ENCODE data around the gene KCNS1.
"Not testable (repeated sequence)": the region's sequence is repeated elsewhere in the genome, so short reads cannot be mapped to it uniquely, and the experiment has no call there.

Gene KCNS1

DNA sequence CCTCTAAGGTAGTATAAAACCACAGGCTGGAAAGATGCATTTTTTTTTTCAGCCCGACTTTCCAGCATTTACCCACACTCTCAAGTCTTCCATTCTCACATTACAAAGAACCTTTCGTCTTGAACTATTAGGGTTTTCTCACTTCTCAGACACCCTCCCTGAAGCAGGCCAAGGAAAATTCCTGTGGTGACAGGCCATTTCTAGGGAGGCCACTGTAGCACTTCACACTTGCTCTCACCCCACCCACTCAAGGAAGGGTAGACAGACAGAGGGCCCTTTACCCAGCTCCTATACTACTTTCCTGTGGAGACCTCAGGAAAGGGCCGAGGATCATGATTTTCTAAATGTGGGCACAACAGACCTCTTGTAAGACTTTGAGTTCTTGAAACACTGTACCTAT lies 27.7 kb downstream of the KCNS1 start:
- DNase-seq, result no peak

DNA sequence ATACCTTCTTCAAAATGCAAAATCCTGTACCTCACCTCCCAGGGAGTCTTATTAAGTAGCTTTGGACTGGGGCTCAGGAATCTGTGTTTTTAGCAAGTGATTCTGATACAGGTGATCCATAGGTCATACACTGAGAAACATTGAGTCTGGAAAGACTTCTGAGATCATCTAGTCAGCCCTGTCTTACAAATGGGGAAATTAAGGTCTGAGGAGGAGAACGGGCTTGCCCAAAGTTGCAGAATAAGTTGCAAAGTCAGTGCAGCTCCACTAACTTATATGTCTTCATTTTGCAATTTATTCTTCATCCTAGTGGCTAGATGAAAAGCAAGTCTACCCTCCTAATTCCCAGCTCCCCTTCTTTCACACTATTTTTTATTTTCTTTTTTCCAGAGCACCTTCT lies 28.9 kb downstream of the KCNS1 start:
- no peak for DNase-seq

DNA sequence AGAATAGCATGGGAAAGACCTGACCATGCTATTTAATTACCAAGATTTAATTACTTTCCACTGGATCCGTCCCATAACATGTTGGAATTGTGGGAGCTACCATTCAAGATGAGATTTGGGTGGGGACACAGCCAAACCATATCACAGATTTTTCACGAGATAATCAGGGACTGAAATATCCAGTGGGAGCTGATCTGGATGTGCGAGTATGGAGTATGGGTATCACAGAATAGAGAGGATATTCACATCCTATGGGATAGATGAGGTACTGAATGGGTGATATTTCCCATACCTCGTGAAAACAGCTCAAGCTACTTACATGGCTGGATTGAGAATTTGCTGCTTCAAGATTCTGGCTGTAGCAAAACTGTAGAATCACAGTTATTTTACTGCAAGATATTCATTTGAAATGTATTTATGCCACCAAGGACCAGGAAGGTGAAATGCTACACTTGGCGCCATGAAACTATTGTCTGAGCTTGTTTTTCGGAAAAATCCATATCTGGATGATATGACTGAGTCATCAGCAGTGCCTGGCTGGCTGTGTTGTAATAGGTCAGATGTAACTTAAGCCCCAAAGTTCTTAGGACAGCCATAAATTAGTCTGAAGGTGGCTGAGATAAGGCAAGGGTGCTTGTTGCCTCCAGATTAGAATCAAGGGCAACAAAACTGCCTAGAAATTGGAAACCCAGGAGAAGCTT lies 29.8 kb downstream of the KCNS1 start:
- DNase-seq, result no peak

DNA sequence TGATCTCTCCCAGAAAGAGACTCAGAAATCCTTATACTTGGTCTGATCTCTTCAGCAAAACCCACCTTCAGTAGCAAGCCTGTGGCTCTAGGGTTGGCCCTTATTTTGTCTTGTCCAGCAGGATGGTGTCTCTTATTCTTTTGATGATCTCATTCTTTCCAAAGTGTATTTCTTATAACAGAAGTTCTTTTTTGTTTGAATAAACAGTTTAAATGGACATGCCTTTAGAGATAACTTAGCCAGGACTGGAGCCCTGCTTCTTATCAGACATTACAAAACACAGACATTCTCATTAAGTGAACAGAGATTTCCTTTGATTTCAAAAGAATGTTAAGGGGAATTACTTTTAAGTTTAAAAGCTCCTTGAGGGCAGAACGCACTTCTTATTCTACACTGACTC lies 31.7 kb downstream of the KCNS1 start:
- no peak for DNase-seq

DNA sequence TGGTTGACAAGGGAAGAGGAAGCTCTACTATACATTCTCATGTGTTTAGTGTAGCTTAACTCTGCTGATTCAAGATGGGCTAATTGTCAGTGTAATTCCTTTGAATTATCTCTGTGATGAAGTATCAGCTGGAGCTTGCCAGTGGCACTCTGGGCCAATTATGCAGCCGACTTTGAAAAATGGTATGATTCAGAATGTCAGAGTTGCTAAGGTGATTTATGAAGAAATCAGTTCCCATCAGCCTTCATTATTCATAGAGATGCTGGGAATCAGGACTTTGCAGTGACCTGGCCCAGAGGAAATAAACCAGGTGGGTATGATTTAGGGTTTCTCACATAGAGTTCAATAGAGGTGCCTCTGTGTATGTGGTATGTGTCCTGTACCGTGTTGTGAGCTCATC lies 33.4 kb downstream of the KCNS1 start:
- DNase-seq, result peak; percentile 21

DNA sequence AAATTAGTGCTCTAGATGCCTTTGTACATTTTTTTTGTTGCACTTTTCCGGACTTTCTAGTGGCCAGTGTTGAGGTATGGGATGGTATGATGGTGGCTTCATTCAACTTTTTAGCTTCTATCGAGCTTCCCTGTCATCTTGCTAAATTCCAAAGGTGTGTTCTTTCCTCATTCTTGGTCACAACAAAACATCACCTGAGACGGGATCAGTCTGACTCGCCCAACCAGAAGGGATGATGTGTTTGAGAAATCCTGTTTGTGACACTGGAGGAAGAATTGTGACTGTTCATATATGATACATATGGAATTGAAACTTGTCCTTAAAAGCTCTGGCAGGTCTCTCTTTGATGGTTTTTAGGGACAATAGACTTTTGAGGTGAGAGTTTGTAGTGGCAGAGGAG lies 33.8 kb downstream of the KCNS1 start:
- DNase-seq, result no peak

DNA sequence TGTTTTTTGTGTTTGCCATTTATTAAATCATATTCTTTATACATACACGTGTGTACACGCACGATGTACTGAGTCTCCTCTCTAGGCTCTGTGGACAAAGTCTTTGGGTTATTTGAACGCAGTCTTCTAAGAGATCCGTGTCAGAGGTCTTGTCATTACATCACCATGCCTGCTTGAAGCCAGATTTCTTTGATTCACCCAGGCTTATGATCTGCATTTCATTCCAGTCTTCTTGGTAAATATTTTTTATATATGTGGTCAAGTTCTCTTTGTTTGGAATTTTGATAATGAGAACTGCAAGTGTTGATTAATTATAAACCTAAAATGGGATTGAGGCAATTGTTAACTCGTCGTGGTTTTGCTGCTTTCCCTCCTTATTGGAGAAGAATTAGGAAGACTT lies 34.6 kb downstream of the KCNS1 start:
- DNase-seq, result no peak

DNA sequence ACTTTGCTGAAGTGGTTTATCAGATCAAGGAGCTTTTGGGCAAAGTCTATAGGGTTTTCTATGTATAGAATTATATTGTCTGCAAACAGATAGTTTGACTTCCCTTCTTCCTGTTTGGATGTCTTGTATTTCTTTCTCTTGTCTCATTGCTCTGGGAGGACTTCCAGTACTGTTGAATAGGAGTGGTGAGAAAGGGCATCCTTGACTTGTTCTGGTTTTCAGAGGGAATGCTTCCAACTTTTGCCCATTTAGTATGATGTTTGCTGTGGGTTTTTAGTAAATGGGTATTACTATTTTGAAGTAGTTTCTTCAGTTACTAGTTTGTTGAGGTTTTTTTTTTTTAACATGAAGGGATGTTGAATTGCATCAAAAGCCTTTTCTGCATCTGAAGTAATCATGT lies 36.1 kb downstream of the KCNS1 start:
- no peak for DNase-seq

DNA sequence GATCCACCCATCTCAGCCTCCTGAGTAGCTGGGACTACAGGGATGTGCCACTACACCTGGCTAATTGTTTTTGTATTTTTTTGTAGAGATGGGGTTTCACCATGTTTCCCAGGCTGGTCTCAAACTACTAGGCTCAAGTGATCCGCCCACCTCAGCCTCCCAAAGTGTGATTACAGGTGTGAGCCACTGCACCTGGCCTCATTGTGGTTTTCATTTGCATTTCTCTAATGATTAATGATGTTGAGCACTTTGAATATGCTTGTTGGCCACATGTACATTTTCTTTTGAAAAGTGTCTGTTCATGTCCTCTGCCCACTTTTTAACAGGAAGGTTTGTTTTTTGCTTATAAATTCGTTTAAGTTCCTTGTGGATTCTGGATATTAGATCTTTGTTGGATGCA lies 37.8 kb downstream of the KCNS1 start:
- DNase-seq, result not testable (repeated sequence)

DNA sequence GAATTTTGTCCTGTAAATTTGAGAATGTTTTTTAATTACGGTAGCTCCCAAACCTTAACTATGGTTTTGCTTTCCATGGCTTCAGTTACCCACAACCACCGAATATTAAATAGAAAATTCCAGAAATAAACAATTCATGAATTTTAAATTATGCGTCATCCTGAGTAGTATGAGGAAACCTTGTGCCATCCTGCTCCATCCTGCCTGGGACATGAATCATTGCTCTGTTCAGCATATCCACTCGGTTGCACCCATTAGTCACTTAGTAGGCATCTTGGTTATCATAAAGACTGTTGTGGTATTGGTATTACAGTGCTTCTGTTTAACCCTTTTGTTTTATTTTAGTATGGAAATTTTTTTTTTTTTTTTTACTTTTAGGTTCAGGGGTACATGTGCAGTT lies 39.7 kb downstream of the KCNS1 start:
- DNase-seq, result peak; percentile 76

DNA sequence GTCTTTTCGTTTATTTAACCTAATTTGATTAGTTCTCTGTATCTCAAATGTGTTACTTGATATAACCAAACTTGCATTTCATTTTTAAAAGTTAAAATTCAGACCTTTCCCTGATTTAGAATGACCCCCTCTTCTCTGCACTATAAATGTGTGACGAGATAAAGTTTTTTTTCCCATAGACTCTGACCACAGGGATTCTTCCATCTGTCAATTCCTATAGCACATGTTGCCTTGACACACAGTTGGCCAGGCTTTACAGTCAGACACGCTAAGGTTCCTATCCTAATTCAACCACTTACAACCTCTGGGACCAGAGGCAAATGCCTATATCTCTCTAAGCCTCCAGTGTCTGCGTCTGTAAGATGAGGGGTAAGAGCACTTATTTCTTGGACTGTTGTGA lies 40.6 kb downstream of the KCNS1 start:
- DNase-seq, result no peak

DNA sequence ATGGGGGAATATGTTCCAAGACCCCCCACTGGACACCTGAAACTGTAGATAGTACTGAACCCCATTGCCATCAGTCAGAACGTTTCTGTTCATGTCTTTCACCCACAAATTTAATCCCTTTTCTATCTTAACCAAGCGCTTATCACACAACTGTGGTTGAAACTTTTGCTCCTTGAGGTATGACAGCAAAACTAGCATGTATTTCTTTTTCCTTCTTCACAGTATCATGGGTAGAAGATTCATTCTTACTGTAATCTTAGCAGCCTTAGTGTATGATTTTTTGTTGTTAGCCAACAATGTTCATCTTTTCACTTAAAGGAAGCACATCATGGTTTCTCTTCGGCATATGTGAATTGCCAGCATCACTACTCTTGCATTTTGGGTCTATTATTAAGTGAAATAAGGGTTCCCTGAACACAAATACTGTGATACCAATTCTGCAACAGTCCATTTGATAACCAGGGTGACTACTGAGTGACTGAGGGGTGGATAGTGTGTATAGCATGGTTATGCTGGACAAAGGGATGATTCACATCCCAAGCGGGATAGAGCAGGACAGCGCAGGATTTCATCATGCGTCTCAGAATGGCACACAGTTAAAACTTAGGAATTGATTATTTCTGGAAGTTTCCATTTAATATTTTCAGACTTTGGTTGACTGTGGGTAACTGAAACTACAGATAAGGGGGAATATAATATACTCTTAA lies 41.8 kb downstream of the KCNS1 start:
- no peak for DNase-seq

DNA sequence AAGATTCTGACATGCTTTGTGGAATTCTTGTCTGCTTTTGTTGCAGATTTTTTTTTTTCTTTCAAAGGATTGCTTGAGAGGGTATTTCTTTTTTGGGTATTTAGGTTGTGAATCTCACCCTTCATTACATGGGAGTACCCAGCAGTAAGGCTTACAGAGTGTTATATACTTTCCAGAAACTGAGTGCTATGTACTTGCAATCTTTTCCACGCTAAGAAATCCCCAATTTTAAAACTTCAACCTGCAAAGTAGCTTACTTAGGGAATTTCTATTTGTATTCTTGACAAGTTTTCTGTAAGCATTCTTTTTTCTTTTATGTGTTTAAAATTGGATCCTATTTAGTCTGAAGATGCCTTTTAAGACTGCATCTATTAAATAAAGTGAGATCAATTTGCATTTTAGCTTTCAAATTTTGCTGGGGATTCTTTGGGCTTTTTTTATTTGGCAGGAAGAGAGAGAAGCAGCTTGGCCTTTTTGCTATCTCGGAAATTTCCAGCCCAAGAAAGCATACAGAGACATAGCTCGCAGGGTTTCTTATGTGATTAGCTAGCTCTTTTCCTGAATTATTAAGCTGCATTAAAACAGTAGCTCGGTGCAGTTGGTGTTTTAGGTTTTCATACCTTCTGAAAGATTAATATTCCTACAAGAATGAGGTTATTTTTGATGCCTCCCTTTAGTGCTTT lies 42.6 kb downstream of the KCNS1 start:
- no peak for DNase-seq

DNA sequence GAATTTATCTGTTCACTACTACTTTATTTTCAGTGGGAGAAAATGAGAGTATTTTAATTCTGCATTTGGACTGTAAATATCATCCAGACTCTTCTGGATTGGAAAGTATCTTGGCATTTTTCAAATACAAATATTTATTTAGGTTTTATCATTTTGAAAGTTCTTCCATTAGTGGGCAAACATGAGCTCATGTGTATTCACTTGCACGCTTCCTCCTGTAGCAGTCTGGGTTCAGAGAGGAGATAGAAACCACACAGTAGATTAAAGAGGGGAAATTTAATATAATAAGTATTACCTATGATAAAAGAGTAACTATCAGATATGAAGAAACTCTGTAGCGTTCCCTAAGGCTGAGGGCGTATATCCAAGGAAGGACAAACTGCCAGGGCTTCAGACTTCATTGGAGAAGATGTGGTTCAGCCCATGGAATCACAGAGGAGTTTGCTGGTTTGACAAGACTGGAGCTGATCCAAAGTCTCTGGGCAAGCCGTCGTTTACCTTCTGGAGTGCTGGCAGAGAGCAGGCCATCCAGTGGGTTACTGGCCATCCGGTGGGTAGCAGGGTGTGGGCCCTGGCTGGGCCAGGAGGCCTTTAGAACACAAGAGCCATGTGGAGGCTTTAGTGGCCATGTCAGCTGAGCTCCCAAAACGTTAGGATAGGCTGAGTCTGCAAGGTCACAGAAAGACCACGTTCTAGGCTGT lies 44.3 kb downstream of the KCNS1 start:
- no peak for DNase-seq

DNA sequence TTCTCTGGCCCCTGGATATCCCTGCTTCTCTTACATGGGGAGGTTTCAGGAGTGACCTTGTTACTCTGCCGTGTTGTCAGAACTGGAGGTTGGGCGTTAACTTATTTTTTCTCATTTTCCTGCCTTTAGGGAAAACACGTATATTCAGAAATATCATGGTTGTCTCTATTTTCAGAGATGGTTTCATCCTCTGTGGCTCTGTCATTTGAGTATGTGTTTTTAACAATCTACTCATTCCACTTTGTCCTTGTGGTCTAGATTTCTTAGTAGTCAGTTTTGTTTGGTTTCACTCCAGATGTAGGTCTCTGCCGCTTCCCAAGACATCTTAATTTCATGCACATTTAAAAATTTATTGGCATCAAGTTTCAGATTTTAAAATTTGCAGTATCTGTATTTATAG lies 45.9 kb downstream of the KCNS1 start:
- DNase-seq, result no peak

DNA sequence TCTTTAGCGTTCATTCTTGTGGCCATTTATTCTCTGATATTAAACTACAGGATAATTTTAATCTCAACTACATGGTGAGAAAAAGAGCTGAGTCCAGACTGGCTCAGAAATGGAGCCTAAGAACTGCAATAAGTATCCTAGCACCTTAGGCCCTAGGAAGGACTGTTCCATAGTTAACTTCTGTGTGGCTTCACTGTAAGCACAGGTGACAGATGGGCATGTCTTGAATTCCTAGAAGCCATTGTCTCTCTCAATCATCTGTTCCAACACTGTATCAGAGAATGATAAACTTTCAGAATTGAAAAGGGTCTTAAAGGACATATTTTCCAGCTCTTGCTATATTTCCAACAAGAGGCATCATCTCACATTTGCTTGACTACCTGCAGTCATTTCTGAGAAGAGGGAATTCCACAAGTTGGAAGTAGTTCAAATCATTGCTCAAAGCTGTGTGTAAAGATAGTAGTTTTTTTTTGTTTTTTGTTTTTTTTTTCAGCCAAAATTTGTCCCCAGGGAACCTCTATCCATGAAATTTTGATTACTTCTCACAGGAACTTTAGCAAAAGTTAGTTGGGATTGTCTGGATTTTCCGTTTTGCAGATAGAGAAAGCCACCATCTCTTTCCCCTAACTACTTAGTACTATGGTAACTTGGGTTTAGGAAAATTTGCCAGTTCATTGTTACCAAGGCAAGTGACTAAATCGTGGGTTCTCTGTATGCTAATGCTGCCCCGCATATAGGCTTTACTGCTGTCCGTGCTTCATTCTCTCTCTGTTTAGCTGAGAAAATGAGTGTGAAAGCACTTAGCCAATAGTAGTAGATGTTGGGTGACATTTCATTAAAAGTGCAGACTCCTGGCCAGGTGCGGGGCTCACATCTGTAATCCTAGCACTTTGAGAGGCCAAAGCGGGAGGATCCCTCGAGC lies 47.2 kb downstream of the KCNS1 start:
- no peak for DNase-seq

DNA sequence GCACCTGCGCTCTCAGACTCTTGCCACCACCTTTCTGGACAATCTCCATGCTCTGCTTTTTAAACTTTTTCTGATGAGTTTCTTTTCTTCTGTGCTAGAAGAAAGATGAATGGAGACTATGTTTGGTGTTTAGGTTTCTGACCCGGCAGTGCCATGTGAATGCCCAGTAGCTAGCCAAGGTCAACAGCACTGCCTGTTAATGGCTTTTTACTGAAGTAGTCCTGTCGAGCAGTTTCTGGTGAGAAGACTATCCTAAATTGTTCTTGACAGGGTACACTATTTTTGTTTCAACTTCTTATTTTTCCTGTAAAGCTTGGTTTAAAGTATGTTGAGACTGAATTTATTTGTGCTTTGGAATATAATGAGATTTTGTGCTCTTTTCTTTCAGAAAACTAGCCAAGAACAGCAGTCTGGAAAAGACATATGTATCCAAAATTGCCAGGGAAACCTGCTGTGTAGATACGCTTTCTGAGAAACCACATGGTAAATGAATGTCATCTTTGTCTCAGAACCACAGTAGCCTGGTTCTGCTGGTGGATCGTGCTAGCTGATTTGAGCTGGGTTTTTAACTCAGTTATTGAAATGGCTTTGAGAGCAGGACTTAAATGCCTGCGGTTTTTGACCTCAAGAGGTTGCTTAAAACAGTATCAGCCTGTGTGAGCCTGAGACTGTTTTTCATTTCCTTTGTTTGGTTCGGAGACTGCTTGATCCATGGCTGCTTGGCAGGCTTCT lies 48.1 kb downstream of the KCNS1 start:
- no peak for DNase-seq

DNA sequence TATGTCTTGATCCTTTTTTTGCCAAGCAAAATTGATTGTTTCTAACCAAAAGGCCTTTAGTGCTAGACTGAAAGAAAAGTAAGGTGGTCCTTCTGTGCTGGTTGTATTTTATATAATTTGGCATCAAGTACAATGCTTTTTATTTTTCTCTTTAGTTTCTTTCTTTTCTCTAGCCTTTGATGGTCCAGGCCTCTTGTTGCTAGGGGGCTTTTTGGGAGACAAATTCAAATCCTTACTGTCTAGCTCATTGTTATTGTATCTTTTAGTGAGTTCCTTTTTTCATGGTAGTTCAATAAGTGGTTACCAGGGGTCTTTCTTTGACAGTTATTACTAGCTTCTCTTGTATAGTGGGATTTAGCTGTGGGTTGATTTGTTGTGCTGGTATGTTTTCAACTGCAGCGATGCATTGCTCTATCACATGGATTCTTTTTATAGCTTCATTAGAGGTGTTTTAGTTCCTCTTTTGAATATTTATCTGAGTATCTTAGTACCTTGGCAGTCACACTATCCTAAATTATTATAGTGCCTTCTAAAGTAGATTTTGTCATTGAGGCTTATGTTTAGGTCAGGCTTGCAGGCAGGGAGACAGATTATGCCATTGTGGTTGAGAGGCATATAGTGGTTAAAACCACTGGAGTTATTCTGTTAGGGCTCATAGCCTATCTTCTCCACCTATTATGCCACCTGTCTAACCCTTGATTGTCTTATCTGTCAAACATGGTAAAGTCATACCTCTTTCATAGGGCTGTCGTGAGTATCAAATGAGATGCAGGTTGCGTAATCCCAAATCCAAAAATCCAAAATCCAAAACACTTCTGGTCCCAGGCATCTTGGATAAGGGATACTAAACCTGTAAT lies 49.5 kb downstream of the KCNS1 start:
- DNase-seq, result no peak

DNA sequence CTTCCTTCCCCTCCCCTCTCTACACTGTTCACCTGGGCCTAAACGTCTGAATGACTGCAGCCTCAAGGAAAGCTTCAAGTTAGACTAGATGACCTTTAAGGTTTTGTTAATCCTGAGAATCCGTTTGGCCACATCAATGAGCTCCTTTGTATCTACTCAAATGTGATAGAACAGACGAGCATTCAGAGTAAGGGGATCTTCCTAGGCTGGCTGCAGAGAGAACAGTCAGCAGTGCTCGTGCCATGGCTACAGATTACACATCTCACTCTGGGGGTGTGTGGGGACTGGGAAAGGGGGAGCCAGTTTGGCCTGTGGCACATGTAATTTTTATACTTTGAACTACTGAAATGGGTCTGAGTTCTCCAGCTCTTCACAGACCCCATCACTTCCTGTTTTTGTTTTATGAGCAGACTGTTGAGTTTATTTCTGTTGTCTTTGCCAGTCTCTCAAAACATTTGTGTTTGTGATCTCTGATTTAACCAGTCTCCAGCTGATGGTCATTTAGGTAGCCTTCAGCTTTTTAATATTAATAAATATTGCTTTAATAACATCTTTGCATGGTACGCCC lies 50.9 kb downstream of the KCNS1 start:
- DNase-seq, result no peak

DNA sequence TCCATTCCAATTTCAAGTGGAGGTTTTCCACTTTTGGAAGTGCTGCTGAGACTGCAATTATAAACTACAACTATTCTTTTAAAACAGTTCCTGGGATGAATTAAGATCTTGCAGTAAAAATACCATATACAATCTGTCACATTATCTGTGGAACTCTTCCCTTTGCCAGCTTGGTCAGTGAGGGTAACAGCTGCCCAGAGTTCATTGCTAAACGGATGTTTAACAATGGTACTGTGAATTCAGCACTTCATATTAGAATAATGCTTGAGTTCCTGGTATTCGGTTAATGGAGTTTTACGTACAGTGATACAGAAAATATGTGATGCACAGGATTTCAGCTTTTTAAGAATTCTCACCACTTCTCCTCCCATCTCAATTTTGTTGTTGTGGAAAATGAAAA lies 51.5 kb downstream of the KCNS1 start:
- DNase-seq, result no peak
